SU-DHL-6 (cell line): ENCODE data around the gene OR10C1.

Experiments used
- H2AFZ ChIP-seq: fragments of 200-600 bp; sonication (generic); 2 replicates; pipeline ENCODE4 v1.6.1; 2014; ENCODE audit warnings: low read depth, mild to moderate bottlenecking, moderate library complexity, mixed read lengths, antibody characterized with exemption, low read length; ENCODE audit not compliant: severe bottlenecking
- H3F3A ChIP-seq: fragments of 200-600 bp; shearing (Covaris generic); 2 replicates; pipeline ENCODE4 v1.6.0; 2016; ENCODE audit warnings: antibody characterized with exemption, mild to moderate bottlenecking; ENCODE audit not compliant: insufficient read depth
- H3K27ac ChIP-seq: fragments of 200-600 bp; sonication (generic); 2 replicates; pipeline ENCODE4 v1.5.1; 2016; ENCODE audit warnings: low read depth, mild to moderate bottlenecking, low read length, moderate library complexity, mixed read lengths
- H3K27me3 ChIP-seq: fragments of 200-600 bp; sonication (generic), shearing (Covaris generic); 2 replicates; pipeline ENCODE4 v1.6.0; 2014; ENCODE audit warnings: mild to moderate bottlenecking, low read length
- H3K36me3 ChIP-seq: fragments of 200-600 bp; sonication (generic); 2 replicates; pipeline ENCODE4 v1.6.1; 2014; ENCODE audit warnings: mild to moderate bottlenecking, low read length, mixed read lengths
- H3K4me2 ChIP-seq: fragments of 300-600, 200-600 bp; shearing (Covaris generic), sonication (generic); 2 replicates; pipeline ENCODE4 v1.6.0; 2014; ENCODE audit warnings: low read length, low read depth, mild to moderate bottlenecking; ENCODE audit not compliant: poor library complexity, severe bottlenecking
- H3K4me3 ChIP-seq: fragments of 200-600 bp; sonication (generic); 2 replicates; pipeline ENCODE4 v1.5.1; 2014; ENCODE audit warnings: antibody characterized with exemption, low read length, mild to moderate bottlenecking, mixed read lengths; ENCODE audit not compliant: insufficient read depth, poor library complexity, severe bottlenecking
- H3K79me2 ChIP-seq: fragments of 200-600 bp; sonication (generic); 2 replicates; pipeline ENCODE4 v1.6.1; 2014; ENCODE audit warnings: mild to moderate bottlenecking, low read length, moderate library complexity; ENCODE audit not compliant: insufficient read depth
- H3K9ac ChIP-seq: fragments of 200-600 bp; sonication (generic); 2 replicates; pipeline ENCODE4 v1.7.0; 2014; ENCODE audit warnings: mild to moderate bottlenecking, low read length
- H3K9me2 ChIP-seq: fragments of 200-600 bp; sonication (generic); replicated peaks from 2 replicates; pipeline ENCODE4 v1.6.1; 2014; ENCODE audit warnings: low read length; ENCODE audit not compliant: insufficient read depth
- H3K9me3 ChIP-seq: fragments of 200-600 bp; sonication (generic); 2 replicates; pipeline ENCODE4 v1.6.1; 2014; ENCODE audit warnings: low read length, mixed read lengths; ENCODE audit not compliant: insufficient read depth
- H4K20me1 ChIP-seq: fragments of 200-600 bp; sonication (generic); 2 replicates; pipeline ENCODE4 v1.6.1; 2014; ENCODE audit warnings: low read depth, mild to moderate bottlenecking, antibody characterized with exemption, low read length, moderate library complexity, mixed read lengths
- EZH2phosphoT487 ChIP-seq: fragments of 200-600 bp; sonication (generic), shearing (Covaris generic); conservative IDR thresholded peaks from 2 replicates; pipeline ENCODE4 v1.6.1; 2018; ENCODE audit warnings: mild to moderate bottlenecking, antibody characterized with exemption, low read length, moderate library complexity, mixed read lengths
- TF ChIP-seq, protein P1 (sequence below): fragments of 200-600 bp; sonication (generic); IDR thresholded peaks from one replicate; pipeline ENCODE4 v1.5.1; 2017; ENCODE audit warnings: antibody characterized with exemption, mild to moderate bottlenecking, low read length, moderate library complexity; ENCODE audit not compliant: insufficient read depth, poor library complexity, severe bottlenecking

Gene OR10C1

GRCh38 chr6:29439006-29439405, at the start of gene OR10C1:
Gene OR10C1 (plus strand): TSS chr6:29439306. CDS start chr6:29440016, 710 bp downstream.
- Histone ChIP-seq H3K4me2 (no peak within 1 kb of the TSS), H3K27ac (no peak within 1 kb of the TSS), H3K79me2 (no peaks in the 10 kb centered on the region), H2AFZ (no peak within 1 kb of the TSS), H3K9me3 (no peaks in the 10 kb centered on the region), H3K9me2 (no peaks in the 10 kb centered on the region), H4K20me1 (no peaks in the 10 kb centered on the region), H3K4me3 (no peak within 1 kb of the TSS), H3K27me3 (no peaks in the 10 kb centered on the region), H3F3A (no peaks in the 10 kb centered on the region), H3K36me3 (no peaks in the 10 kb centered on the region), H3K9ac (no peak within 1 kb of the TSS)
- TF ChIP-seq, protein P1, sequence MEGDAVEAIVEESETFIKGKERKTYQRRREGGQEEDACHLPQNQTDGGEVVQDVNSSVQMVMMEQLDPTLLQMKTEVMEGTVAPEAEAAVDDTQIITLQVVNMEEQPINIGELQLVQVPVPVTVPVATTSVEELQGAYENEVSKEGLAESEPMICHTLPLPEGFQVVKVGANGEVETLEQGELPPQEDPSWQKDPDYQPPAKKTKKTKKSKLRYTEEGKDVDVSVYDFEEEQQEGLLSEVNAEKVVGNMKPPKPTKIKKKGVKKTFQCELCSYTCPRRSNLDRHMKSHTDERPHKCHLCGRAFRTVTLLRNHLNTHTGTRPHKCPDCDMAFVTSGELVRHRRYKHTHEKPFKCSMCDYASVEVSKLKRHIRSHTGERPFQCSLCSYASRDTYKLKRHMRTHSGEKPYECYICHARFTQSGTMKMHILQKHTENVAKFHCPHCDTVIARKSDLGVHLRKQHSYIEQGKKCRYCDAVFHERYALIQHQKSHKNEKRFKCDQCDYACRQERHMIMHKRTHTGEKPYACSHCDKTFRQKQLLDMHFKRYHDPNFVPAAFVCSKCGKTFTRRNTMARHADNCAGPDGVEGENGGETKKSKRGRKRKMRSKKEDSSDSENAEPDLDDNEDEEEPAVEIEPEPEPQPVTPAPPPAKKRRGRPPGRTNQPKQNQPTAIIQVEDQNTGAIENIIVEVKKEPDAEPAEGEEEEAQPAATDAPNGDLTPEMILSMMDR, result no peak
- no peak for TF ChIP-seq EZH2phosphoT487

- H4K20me1 ChIP-seq, result no peaks in the 10 kb centered on the region; the same call in 1 of the 2 replicates
- no peak within 1 kb of the TSS for H3K9ac ChIP-seq
- H2AFZ ChIP-seq, result no peak within 1 kb of the TSS
- no peaks in the 10 kb centered on the region; the same call in 1 of the 2 replicates for H3K9me2 ChIP-seq
- no peaks in the 10 kb centered on the region; the same call in 1 of the 2 replicates for H3K27me3 ChIP-seq
- H3F3A ChIP-seq, result no peaks in the 10 kb centered on the region
- no peak within 1 kb of the TSS for H3K4me2 ChIP-seq
- TF ChIP-seq, protein P1, result no peak
- TF ChIP-seq EZH2phosphoT487, result no peak
- H3K4me3 ChIP-seq, result no peak within 1 kb of the TSS
- no peaks in the 10 kb centered on the region for H3K36me3 ChIP-seq
- no peaks in the 10 kb centered on the region for H3K9me3 ChIP-seq
- no peak within 1 kb of the TSS for H3K27ac ChIP-seq
- H3K79me2 ChIP-seq, result no peaks in the 10 kb centered on the region
These were observed 43.8 kb upstream of the OR10C1 start, which contains the start of gene OR12D2 for GRCh38 chr6:29395331-29395730. Gene OR12D2 (plus strand): TSS chr6:29395631. CDS start chr6:29396700, 1,069 bp downstream.

- no peak overlapping the region for H2AFZ ChIP-seq
- no peaks in the 10 kb centered on the region for H3K79me2 ChIP-seq
- H3K36me3 ChIP-seq, result no peaks in the 10 kb centered on the region
- no peak overlapping the region for H3K4me2 ChIP-seq
- no peaks in the 10 kb centered on the region; the same call in 1 of the 2 replicates for H3K27me3 ChIP-seq
- H3K27ac ChIP-seq, result no peak overlapping the region
- H3K9ac ChIP-seq, result no peak overlapping the region
- H3K4me3 ChIP-seq, result no peak overlapping the region
- no peaks in the 10 kb centered on the region for H3K9me2 ChIP-seq
- H4K20me1 ChIP-seq, result no peaks in the 10 kb centered on the region; the same call in 1 of the 2 replicates
- no peaks in the 10 kb centered on the region for H3F3A ChIP-seq
- TF ChIP-seq, protein P1, result no peak
- no peak for TF ChIP-seq EZH2phosphoT487
- H3K9me3 ChIP-seq, result no peaks in the 10 kb centered on the region
These were observed 39.6 kb upstream of the OR10C1 start for GRCh38 chr6:29399525-29399924.
